ENCODE data around the gene LCN6. TPM values are rescaled to one million over a fixed set of nuclear protein-coding genes. Genes with fewer than 3 reads are reported as not detected.

The LCN6 gene
- total and polyA plus RNA-seq, 9 of the 15 experiments (the other 6 are each of a cell fraction or from before 2014, with no cell fraction given) = 0.10 to 0.45 (median 0.37) TPM; not detected in 5

DNA sequence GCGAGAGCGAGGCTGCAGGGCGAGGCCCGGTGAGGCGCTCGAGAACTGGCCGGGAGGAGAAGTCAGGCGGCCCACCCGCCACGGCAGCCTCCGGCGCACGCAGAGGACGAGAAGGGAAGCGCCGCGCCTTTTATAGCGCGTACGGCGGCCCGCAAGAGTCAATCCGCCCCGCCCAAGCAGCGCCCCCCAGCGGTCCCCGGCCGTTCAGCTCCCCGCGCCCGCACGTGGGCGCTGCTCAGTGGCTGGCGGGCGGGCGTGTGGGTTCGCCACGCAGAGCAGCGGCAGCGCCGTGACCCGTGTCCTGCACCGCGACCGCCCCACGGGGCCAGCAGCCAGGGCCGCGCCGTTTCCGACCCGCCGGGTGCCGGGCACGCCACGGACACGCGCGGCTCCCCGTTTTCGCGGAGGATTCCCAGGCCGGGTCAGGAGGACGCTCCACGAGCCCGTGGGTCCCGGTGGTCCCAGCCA is 20.2 kb downstream of the LCN6 start (continued):
- TF ChIP-seq, protein P1, sequence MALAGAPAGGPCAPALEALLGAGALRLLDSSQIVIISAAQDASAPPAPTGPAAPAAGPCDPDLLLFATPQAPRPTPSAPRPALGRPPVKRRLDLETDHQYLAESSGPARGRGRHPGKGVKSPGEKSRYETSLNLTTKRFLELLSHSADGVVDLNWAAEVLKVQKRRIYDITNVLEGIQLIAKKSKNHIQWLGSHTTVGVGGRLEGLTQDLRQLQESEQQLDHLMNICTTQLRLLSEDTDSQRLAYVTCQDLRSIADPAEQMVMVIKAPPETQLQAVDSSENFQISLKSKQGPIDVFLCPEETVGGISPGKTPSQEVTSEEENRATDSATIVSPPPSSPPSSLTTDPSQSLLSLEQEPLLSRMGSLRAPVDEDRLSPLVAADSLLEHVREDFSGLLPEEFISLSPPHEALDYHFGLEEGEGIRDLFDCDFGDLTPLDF (CRISPR knock-in tag; IDR thresholded peaks at IDR 0.05) = peak; percentile 94
- TF ChIP-seq, protein P2, sequence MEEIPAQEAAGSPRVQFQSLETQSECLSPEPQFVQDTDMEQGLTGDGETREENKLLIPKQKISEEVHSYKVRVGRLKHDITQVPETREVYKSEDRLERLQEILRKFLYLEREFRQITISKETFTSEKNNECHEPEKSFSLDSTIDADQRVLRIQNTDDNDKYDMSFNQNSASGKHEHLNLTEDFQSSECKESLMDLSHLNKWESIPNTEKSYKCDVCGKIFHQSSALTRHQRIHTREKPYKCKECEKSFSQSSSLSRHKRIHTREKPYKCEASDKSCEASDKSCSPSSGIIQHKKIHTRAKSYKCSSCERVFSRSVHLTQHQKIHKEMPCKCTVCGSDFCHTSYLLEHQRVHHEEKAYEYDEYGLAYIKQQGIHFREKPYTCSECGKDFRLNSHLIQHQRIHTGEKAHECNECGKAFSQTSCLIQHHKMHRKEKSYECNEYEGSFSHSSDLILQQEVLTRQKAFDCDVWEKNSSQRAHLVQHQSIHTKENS (CRISPR knock-in tag; IDR thresholded peaks at IDR 0.05) = no peak
- no peak for TF ChIP-seq ZNF644 (tag; IDR thresholded peaks at IDR 0.05; ENCODE audit: low read depth)
- no peak for TF ChIP-seq ETV1 (tag; conservative IDR thresholded peaks at IDR 0.05; ENCODE audit: low read depth)
- TF ChIP-seq PRMT5 (CRISPR knock-in tag; IDR thresholded peaks at IDR 0.05) = 0 out of 2 replicates have a peak, but pooled peaks have one; percentile 31
- peak; percentile 42 for TF ChIP-seq ZFP36 (IDR thresholded peaks at IDR 0.05; ENCODE audit: low read depth, low read length, partially characterized antibody)
- TF ChIP-seq DNMT1 (IDR thresholded peaks at IDR 0.05) = no peak
- TF ChIP-seq, protein P3, sequence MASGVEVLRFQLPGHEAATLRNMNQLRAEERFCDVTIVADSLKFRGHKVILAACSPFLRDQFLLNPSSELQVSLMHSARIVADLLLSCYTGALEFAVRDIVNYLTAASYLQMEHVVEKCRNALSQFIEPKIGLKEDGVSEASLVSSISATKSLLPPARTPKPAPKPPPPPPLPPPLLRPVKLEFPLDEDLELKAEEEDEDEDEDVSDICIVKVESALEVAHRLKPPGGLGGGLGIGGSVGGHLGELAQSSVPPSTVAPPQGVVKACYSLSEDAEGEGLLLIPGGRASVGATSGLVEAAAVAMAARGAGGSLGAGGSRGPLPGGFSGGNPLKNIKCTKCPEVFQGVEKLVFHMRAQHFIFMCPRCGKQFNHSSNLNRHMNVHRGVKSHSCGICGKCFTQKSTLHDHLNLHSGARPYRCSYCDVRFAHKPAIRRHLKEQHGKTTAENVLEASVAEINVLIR (CRISPR knock-in tag; IDR thresholded peaks at IDR 0.05) = peak; percentile 88
- TF ChIP-seq MED1 (CRISPR knock-in tag; IDR thresholded peaks at IDR 0.05; ENCODE audit: borderline replicate concordance) = peak; percentile 92; the same call in 1 of the 2 replicates
- no peak for TF ChIP-seq LARP7 (IDR thresholded peaks at IDR 0.05)
- TF ChIP-seq RNF2 (IDR thresholded peaks at IDR 0.05) = peak; percentile 96
- TF ChIP-seq NFIC (IDR thresholded peaks at IDR 0.05) = peak; percentile 71
- peak; percentile 73 for TF ChIP-seq PHF20 (IDR thresholded peaks at IDR 0.05; ENCODE audit: partially characterized antibody)
- TF ChIP-seq, protein P4, sequence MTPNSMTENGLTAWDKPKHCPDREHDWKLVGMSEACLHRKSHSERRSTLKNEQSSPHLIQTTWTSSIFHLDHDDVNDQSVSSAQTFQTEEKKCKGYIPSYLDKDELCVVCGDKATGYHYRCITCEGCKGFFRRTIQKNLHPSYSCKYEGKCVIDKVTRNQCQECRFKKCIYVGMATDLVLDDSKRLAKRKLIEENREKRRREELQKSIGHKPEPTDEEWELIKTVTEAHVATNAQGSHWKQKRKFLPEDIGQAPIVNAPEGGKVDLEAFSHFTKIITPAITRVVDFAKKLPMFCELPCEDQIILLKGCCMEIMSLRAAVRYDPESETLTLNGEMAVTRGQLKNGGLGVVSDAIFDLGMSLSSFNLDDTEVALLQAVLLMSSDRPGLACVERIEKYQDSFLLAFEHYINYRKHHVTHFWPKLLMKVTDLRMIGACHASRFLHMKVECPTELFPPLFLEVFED (CRISPR knock-in tag; conservative IDR thresholded peaks at IDR 0.05) = 0 out of 2 replicates have a peak, but pooled peaks have one; percentile 13
- TF ChIP-seq, protein P5, sequence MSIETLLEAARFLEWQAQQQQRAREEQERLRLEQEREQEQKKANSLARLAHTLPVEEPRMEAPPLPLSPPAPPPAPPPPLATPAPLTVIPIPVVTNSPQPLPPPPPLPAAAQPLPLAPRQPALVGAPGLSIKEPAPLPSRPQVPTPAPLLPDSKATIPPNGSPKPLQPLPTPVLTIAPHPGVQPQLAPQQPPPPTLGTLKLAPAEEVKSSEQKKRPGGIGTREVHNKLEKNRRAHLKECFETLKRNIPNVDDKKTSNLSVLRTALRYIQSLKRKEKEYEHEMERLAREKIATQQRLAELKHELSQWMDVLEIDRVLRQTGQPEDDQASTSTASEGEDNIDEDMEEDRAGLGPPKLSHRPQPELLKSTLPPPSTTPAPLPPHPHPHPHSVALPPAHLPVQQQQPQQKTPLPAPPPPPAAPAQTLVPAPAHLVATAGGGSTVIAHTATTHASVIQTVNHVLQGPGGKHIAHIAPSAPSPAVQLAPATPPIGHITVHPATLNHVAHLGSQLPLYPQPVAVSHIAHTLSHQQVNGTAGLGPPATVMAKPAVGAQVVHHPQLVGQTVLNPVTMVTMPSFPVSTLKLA (conservative IDR thresholded peaks at IDR 0.05) = peak; percentile 87 to 96
- no peak for TF ChIP-seq ZNF551 (CRISPR knock-in tag; IDR thresholded peaks at IDR 0.05)
- no peak for TF ChIP-seq FOXM1 (IDR thresholded peaks at IDR 0.05; ENCODE audit: low read depth)
- peak; percentile 29; the same call in 1 of the 2 replicates for TF ChIP-seq FOXM1 (CRISPR knock-in tag; IDR thresholded peaks at IDR 0.05; ENCODE audit: low read depth)
- peak; percentile 28; the same call in 1 of the 2 replicates for TF ChIP-seq MYNN (IDR thresholded peaks at IDR 0.05)
- no peak for TF ChIP-seq MYNN (CRISPR knock-in tag; IDR thresholded peaks at IDR 0.05)
- no peak for TF ChIP-seq ZFPM2 (CRISPR knock-in tag; IDR thresholded peaks at IDR 0.05)
- peak; percentile 95 to 96 for TF ChIP-seq MAZ (CRISPR knock-in tag; conservative IDR thresholded peaks at IDR 0.05 in 1 of 2, IDR thresholded peaks at IDR 0.05 in 1 of 2)
- peak; percentile 88 for TF ChIP-seq FOXP1 (CRISPR knock-in tag; IDR thresholded peaks at IDR 0.05)
- no peak for TF ChIP-seq GATA2 (CRISPR knock-in tag; IDR thresholded peaks at IDR 0.05)

Data from K562 (cell line).